Activated CD4-positive, alpha-beta memory T cell treated with anti-CD3 and anti-CD28 coated beads for 36 hours (primary cell): ENCODE results near the gene CDC42EP4. TPM values are rescaled to one million over a fixed set of nuclear protein-coding genes. Genes with fewer than 3 reads are reported as not detected.

Source experiments
- CTCF ChIA-PET: fragments of 350-600 bp; sonication (Branson Sonifier 250); formaldehyde crosslinking; loops from one replicate; lab custom pipeline; 2021; ENCODE audit warnings: antibody characterized with exemption, inconsistent platforms; lab: Charles Lee
- POLR2A ChIA-PET: fragments of 350-600 bp; sonication (Branson Sonifier 250); formaldehyde crosslinking; loops from one replicate; lab custom pipeline; 2021; ENCODE audit warnings: antibody characterized with exemption; lab: Charles Lee
- DNase-seq: peaks from one replicate; pipeline ENCODE4 v3.0.0-alpha.2; 2020
- H3K27ac Mint-ChIP-seq: one replicate; pipeline ENCODE4 v1.8.0; 2021; ENCODE audit warnings: mixed read lengths
- H3K27me3 Mint-ChIP-seq: one replicate; pipeline ENCODE4 v1.8.0; 2021; ENCODE audit warnings: mixed read lengths
- H3K36me3 Mint-ChIP-seq: one replicate; pipeline ENCODE4 v1.8.0; 2021; ENCODE audit warnings: mixed read lengths
- H3K4me1 Mint-ChIP-seq: one replicate; pipeline ENCODE4 v1.8.0; 2021; ENCODE audit warnings: low read depth, mixed read lengths
- H3K4me3 Mint-ChIP-seq: one replicate; pipeline ENCODE4 v1.8.0; 2021; ENCODE audit warnings: mild to moderate bottlenecking, mixed read lengths
- H3K9me3 Mint-ChIP-seq: one replicate; pipeline ENCODE4 v1.8.0; 2021; ENCODE audit warnings: mixed read lengths
- intact Hi-C: fragments of 100-400 bp; cut with micrococcal nuclease; formaldehyde crosslinking; loops from one replicate; pipeline ENCODE4 v1.15.1; 2023
- total RNA-seq, 2 experiments: library from RNA; stranded (reverse); gene quantifications; one replicate each; pipeline ENCODE4 v1.2.3, GENCODE V29; 2021

The CDC42EP4 gene
- total RNA-seq, 2 experiments from 2014 or later = 1.6 to 1.7 TPM

- intact Hi-C loops = no loop called here
Measured at GRCh38 chr17:73304438-73304837, 7.4 kb downstream of the CDC42EP4 start.

DNA sequence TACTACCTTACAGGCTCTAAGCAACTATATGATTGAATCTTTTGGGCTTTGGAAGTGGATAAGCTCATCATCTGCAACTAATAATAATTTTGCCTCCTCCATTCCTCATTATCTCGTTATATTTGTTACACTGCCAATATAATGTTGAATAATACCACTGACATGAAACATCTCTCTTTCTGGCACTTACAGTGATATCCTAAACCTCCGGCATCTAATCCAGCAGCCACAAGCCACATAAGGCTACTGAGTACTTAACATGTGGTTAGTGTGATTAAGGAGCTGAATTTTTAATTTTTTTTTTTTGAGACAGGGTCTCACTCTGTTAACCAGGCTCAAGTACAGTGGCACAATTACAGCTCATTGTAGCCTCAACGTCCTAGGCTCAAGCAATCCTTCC lies 9.6 kb downstream of the CDC42EP4 start:
- ChIA-PET POLR2A (no interaction called here), CTCF (interaction anchor here (1.1 kb wide), 2 partner anchors 47 to 68 kb away, joined by 4 to 5 read pairs; no protein-coding TSS in a partner anchor)
- intact Hi-C loops = no loop called here
- no peak overlapping the region for H3K4me3 Mint-ChIP-seq
- no peaks in the 10 kb centered on the region for H3K9me3 Mint-ChIP-seq
- no peaks in the 10 kb centered on the region for H3K4me1 Mint-ChIP-seq
- no peak for DNase-seq
- H3K36me3 Mint-ChIP-seq = no peaks in the 10 kb centered on the region
- no peak overlapping the region for H3K27ac Mint-ChIP-seq
- peaks cover 2% of the 10 kb centered on the region for H3K27me3 Mint-ChIP-seq

More at GRCh38 chr17:73304438-73304837, 7.4 kb downstream of the CDC42EP4 start:
- Mint-ChIP-seq H3K36me3 (no peaks in the 10 kb centered on the region), H3K4me3 (no peak overlapping the region), H3K4me1 (peaks cover 2% of the 10 kb centered on the region), H3K27me3 (peaks cover 2% of the 10 kb centered on the region), H3K27ac (no peak overlapping the region), H3K9me3 (no peaks in the 10 kb centered on the region)
- ChIA-PET POLR2A (no interaction called here), CTCF (no interaction called here)
- DNase-seq = no peak

- no peaks in the 10 kb centered on the region for H3K36me3 Mint-ChIP-seq
- H3K27ac Mint-ChIP-seq = no peak overlapping the region
- peaks cover 2% of the 10 kb centered on the region for H3K27me3 Mint-ChIP-seq
- H3K4me3 Mint-ChIP-seq = no peak overlapping the region
- intact Hi-C loops = no loop called here
- no peaks in the 10 kb centered on the region for H3K9me3 Mint-ChIP-seq
- no peaks in the 10 kb centered on the region for H3K4me1 Mint-ChIP-seq
- DNase-seq = no peak
- POLR2A ChIA-PET = no interaction called here
- CTCF ChIA-PET = interaction anchor here (1.1 kb wide), 1 partner anchor 69 kb away, joined by 5 read pairs; no protein-coding TSS in a partner anchor
Measured at GRCh38 chr17:73301369-73301768, 10.4 kb downstream of the CDC42EP4 start.

GRCh38 chr17:73300392-73300791 lies 11.4 kb downstream of the CDC42EP4 start:
- Mint-ChIP-seq H3K36me3 (no peaks in the 10 kb centered on the region), H3K4me1 (no peaks in the 10 kb centered on the region), H3K4me3 (no peak overlapping the region), H3K27me3 (peaks cover 2% of the 10 kb centered on the region), H3K27ac (no peak overlapping the region), H3K9me3 (no peaks in the 10 kb centered on the region)
- intact Hi-C loops = no loop called here
- CTCF ChIA-PET = no interaction called here
- no peak for DNase-seq
- POLR2A ChIA-PET = no interaction called here

DNA sequence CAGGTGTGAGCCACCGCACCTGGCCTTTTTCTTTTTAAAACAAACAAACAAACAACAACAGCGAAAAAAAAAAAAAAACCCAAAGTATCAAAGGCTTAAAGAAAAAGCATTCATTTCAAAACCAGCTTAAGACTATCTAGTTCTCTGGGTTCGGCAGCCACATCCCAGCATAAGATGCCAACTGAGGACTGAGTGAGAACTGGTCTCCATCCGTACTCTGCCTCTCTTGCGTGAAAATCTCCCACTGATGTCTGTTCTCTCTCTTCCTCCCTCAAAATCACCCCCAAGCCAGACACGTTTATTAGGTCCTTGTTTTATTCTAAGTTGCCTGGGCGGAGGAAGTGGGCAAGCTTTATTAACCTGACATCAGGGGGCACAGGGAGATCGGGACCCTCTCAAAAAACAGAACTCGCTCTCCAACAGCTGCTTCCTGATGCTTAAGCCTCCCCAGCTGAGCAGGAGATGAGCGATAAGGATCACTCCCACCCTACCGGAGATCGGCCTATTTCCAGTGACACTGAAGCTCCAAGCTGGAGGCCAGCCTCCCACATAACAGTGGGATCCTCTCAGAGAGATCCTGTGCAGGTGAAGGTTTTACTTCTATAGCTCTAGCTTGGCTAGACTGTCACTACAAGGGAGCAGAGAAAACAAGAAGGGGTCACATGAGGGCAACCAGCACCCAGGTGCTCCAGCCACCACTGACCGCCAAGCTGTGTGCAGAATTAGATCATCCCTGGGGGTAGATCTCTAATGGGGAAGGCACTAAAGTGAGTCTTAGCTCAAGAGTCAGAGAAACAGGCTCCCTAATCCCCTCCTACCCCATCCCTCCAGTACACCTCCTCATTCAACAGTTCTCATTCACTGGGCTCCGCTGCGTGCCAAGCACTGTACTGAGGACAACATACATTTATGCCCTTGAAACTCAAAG lies 13.6 kb downstream of the CDC42EP4 start:
- CTCF ChIA-PET = interaction anchor here (1.0 to 1.2 kb wide), 2 partner anchors 12 to 72 kb away, joined by 4 read pairs; no protein-coding TSS in a partner anchor

GRCh38 chr17:73293480-73293911 lies 18.3 kb downstream of the CDC42EP4 start:
- no peak for DNase-seq
- no peaks in the 10 kb centered on the region for H3K9me3 Mint-ChIP-seq
- H3K27ac Mint-ChIP-seq = no peak overlapping the region
- H3K4me3 Mint-ChIP-seq = no peak overlapping the region
- no peaks in the 10 kb centered on the region for H3K36me3 Mint-ChIP-seq
- intact Hi-C loops = no loop called here
- no peaks in the 10 kb centered on the region for H3K27me3 Mint-ChIP-seq
- ChIA-PET CTCF (no interaction called here), POLR2A (no interaction called here)
- H3K4me1 Mint-ChIP-seq = peaks cover 12% of the 10 kb centered on the region

More for the DNA sequence above, 13.6 kb downstream of the CDC42EP4 start:
- H3K27ac Mint-ChIP-seq = no peak overlapping the region
- DNase-seq = no peak
- no peaks in the 10 kb centered on the region for H3K36me3 Mint-ChIP-seq
- POLR2A ChIA-PET = no interaction called here
- intact Hi-C loops = no loop called here
- no peaks in the 10 kb centered on the region for H3K27me3 Mint-ChIP-seq
- no peak overlapping the region for H3K4me3 Mint-ChIP-seq
- no peaks in the 10 kb centered on the region for H3K4me1 Mint-ChIP-seq
- H3K9me3 Mint-ChIP-seq = no peaks in the 10 kb centered on the region

DNA sequence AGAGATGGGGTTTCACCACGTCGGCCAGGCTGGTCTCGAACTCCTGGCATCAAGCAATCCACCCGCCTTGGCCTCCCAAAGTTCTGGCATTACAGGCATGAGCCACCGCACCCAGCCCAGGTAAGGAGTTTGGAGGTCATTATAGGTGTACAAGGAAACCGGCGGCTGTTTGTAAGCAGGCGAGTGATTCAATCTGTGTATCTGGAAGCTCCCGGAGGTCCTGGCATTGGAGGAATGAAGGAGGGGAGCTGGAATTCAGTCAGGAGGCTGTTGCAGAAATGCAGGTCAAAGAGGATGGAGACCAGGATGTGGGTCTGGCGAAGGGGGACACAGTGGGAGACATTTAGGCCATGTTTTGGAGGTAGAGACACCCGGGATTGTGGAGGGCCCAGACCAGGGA lies 18.8 kb downstream of the CDC42EP4 start:
- Mint-ChIP-seq H3K9me3 (no peaks in the 10 kb centered on the region), H3K36me3 (no peaks in the 10 kb centered on the region), H3K4me3 (no peak overlapping the region), H3K4me1 (peaks cover 12% of the 10 kb centered on the region), H3K27me3 (no peaks in the 10 kb centered on the region), H3K27ac (no peak overlapping the region)
- DNase-seq = no peak
- CTCF ChIA-PET = no interaction called here
- intact Hi-C loops = no loop called here
- POLR2A ChIA-PET = no interaction called here

- no peaks in the 10 kb centered on the region for H3K9me3 Mint-ChIP-seq
- H3K4me3 Mint-ChIP-seq = no peak overlapping the region
- peaks cover 12% of the 10 kb centered on the region for H3K4me1 Mint-ChIP-seq
- no peak for DNase-seq
- CTCF ChIA-PET = no interaction called here
- intact Hi-C loops = no loop called here
- H3K27ac Mint-ChIP-seq = no peak overlapping the region
- POLR2A ChIA-PET = interaction anchor here (0.6 kb wide), 1 partner anchor 22 kb away, joined by 3 read pairs; no protein-coding TSS in a partner anchor
- H3K36me3 Mint-ChIP-seq = no peaks in the 10 kb centered on the region
- H3K27me3 Mint-ChIP-seq = no peaks in the 10 kb centered on the region
Measured at GRCh38 chr17:73292031-73292531, 19.7 kb downstream of the CDC42EP4 start.

DNA sequence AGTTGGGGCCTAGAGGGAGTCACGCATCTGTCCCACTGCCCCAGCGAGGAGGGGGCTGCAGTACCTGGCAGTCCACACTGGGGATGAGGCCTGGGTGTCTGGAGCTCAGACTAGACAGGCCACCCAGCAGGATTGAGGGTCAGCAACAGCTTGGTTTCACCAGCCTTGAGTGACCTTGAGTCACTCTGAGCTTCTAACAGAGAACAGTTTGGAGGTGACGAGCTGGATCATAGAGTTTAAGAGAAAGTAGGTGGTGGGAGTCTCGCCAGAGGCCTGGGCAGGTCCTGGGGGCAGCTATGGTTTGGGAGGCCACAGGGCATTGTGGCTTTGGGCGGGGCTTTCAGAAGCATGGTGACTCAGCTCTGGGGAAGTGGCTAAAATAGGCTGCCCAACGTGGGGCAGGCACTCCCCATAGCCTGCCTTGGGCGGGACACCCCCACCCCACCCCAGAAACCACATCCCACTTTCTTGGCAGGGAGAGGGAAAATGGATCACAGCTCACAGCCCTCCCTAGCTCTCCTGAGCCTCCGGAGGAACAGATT lies 20.5 kb downstream of the CDC42EP4 start:
- H3K36me3 Mint-ChIP-seq = no peaks in the 10 kb centered on the region
- ChIA-PET CTCF (interaction anchor here (0.6 kb wide), 1 partner anchor 116 kb away, joined by 3 read pairs; no protein-coding TSS in a partner anchor), POLR2A (no interaction called here)
- H3K4me1 Mint-ChIP-seq = peaks cover 12% of the 10 kb centered on the region
- H3K4me3 Mint-ChIP-seq = no peak overlapping the region
- no peaks in the 10 kb centered on the region for H3K27me3 Mint-ChIP-seq
- no peaks in the 10 kb centered on the region for H3K9me3 Mint-ChIP-seq
- intact Hi-C loops = no loop called here
- H3K27ac Mint-ChIP-seq = no peak overlapping the region
- DNase-seq = peak; percentile 31

- no peak overlapping the region for H3K4me3 Mint-ChIP-seq
- CTCF ChIA-PET = interaction anchor here (0.6 to 1.0 kb wide), 2 partner anchors 34 to 117 kb away, joined by 3 read pairs; no protein-coding TSS in a partner anchor
- H3K27ac Mint-ChIP-seq = no peak overlapping the region
Measured at GRCh38 chr17:73290399-73291259, 21.2 kb downstream of the CDC42EP4 start.

GRCh38 chr17:73289549-73290254 lies 22.1 kb downstream of the CDC42EP4 start:
- POLR2A ChIA-PET = no interaction called here
- no peaks in the 10 kb centered on the region for H3K36me3 Mint-ChIP-seq
- no peak overlapping the region for H3K4me3 Mint-ChIP-seq
- DNase-seq = no peak
- H3K27me3 Mint-ChIP-seq = no peaks in the 10 kb centered on the region
- H3K27ac Mint-ChIP-seq = no peak overlapping the region
- H3K4me1 Mint-ChIP-seq = peaks cover 12% of the 10 kb centered on the region
- CTCF ChIA-PET = interaction anchor here (1.0 kb wide), 1 partner anchor 33 kb away, joined by 3 read pairs; no protein-coding TSS in a partner anchor
- intact Hi-C loops = no loop called here
- no peaks in the 10 kb centered on the region for H3K9me3 Mint-ChIP-seq

More at GRCh38 chr17:73290399-73291259, 21.2 kb downstream of the CDC42EP4 start:
- Mint-ChIP-seq H3K4me1 (peaks cover 12% of the 10 kb centered on the region), H3K27me3 (no peaks in the 10 kb centered on the region), H3K9me3 (no peaks in the 10 kb centered on the region), H3K36me3 (no peaks in the 10 kb centered on the region)
- intact Hi-C loops = no loop called here
- POLR2A ChIA-PET = no interaction called here
- DNase-seq = no peak
